HL-60 (cell line): Measurements from ENCODE around the gene GLRA3.

Experiments
- DNase-seq, 2 experiments: peaks; one replicate each; pipeline ENCODE4 v3.0.0-alpha.2; 2010 to 2020; ENCODE audit warnings: low read depth in 1 of 2, low spot score in 1 of 2
- H3K27ac ChIP-seq: fragments of 250-450 bp; sonication (Bioruptor Pico); replicated peaks from 2 replicates; pipeline ENCODE4 v1.5.1; 2020; ENCODE audit warnings: mild to moderate bottlenecking, moderate library complexity
- H3K27me3 ChIP-seq: fragments of 250-450 bp; sonication (Bioruptor Pico); 2 replicates; pipeline ENCODE4 v1.5.1; 2021; ENCODE audit warnings: mild to moderate bottlenecking, moderate library complexity; ENCODE audit not compliant: insufficient read depth, poor library complexity, severe bottlenecking
- H3K4me3 ChIP-seq: replicated peaks from 2 replicates; pipeline ENCODE4 v1.5.1; 2011; ENCODE audit warnings: mild to moderate bottlenecking, control low read depth, low read length; ENCODE audit not compliant: insufficient read depth
- GABPA ChIP-seq: IDR thresholded peaks from 2 replicates; pipeline ENCODE4 v1.6.1; 2012; ENCODE audit warnings: low read depth
- POLR2AphosphoS5 ChIP-seq: IDR thresholded peaks from 2 replicates; pipeline ENCODE4 v1.6.1; 2012; ENCODE audit warnings: low read depth
- SPI1 ChIP-seq: IDR thresholded peaks from 2 replicates; pipeline ENCODE4 v1.6.1; 2012; ENCODE audit warnings: low read depth, mild to moderate bottlenecking, borderline replicate concordance
- TF ChIP-seq, protein P1 (sequence below): IDR thresholded peaks from one replicate; pipeline ENCODE4 v1.5.1; 2011; ENCODE audit warnings: low read length, control low read depth, inconsistent platforms; ENCODE audit not compliant: insufficient read depth
- TF ChIP-seq, protein P2 (sequence below): IDR thresholded peaks from 2 replicates; pipeline ENCODE4 v1.6.1; 2012; ENCODE audit warnings: low read depth; ENCODE audit not compliant: insufficient replicate concordance

The GLRA3 gene

DNA sequence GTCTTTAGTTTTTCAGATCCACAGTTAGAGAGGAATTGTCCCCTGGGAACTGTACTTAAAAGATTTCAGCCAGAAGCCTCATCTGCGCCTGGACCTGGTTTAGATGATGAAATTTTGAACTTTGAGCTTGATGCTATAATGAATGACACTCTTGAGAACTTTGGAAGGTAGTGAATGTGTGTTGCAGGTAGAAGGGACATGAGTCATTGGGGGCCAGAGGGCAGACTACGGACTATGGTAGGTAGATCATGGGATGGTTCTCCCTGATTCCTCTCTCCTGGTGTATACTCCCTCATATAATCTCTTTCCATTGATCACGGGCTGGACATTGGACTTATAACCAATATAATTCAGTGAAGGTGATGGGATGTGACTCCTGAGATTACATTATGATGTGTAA lies 38.9 kb upstream of the GLRA3 start:
- TF ChIP-seq SPI1 (no peak), POLR2AphosphoS5 (no peak), GABPA (no peak)
- TF ChIP-seq, protein P1, sequence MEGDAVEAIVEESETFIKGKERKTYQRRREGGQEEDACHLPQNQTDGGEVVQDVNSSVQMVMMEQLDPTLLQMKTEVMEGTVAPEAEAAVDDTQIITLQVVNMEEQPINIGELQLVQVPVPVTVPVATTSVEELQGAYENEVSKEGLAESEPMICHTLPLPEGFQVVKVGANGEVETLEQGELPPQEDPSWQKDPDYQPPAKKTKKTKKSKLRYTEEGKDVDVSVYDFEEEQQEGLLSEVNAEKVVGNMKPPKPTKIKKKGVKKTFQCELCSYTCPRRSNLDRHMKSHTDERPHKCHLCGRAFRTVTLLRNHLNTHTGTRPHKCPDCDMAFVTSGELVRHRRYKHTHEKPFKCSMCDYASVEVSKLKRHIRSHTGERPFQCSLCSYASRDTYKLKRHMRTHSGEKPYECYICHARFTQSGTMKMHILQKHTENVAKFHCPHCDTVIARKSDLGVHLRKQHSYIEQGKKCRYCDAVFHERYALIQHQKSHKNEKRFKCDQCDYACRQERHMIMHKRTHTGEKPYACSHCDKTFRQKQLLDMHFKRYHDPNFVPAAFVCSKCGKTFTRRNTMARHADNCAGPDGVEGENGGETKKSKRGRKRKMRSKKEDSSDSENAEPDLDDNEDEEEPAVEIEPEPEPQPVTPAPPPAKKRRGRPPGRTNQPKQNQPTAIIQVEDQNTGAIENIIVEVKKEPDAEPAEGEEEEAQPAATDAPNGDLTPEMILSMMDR, result no peak
- TF ChIP-seq, protein P2, sequence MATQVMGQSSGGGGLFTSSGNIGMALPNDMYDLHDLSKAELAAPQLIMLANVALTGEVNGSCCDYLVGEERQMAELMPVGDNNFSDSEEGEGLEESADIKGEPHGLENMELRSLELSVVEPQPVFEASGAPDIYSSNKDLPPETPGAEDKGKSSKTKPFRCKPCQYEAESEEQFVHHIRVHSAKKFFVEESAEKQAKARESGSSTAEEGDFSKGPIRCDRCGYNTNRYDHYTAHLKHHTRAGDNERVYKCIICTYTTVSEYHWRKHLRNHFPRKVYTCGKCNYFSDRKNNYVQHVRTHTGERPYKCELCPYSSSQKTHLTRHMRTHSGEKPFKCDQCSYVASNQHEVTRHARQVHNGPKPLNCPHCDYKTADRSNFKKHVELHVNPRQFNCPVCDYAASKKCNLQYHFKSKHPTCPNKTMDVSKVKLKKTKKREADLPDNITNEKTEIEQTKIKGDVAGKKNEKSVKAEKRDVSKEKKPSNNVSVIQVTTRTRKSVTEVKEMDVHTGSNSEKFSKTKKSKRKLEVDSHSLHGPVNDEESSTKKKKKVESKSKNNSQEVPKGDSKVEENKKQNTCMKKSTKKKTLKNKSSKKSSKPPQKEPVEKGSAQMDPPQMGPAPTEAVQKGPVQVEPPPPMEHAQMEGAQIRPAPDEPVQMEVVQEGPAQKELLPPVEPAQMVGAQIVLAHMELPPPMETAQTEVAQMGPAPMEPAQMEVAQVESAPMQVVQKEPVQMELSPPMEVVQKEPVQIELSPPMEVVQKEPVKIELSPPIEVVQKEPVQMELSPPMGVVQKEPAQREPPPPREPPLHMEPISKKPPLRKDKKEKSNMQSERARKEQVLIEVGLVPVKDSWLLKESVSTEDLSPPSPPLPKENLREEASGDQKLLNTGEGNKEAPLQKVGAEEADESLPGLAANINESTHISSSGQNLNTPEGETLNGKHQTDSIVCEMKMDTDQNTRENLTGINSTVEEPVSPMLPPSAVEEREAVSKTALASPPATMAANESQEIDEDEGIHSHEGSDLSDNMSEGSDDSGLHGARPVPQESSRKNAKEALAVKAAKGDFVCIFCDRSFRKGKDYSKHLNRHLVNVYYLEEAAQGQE, result no peak
- Histone ChIP-seq H3K27me3 (no peaks in the 10 kb centered on the region), H3K4me3 (no peak overlapping the region), H3K27ac (no peak overlapping the region)
- DNase-seq, result no peak

DNA sequence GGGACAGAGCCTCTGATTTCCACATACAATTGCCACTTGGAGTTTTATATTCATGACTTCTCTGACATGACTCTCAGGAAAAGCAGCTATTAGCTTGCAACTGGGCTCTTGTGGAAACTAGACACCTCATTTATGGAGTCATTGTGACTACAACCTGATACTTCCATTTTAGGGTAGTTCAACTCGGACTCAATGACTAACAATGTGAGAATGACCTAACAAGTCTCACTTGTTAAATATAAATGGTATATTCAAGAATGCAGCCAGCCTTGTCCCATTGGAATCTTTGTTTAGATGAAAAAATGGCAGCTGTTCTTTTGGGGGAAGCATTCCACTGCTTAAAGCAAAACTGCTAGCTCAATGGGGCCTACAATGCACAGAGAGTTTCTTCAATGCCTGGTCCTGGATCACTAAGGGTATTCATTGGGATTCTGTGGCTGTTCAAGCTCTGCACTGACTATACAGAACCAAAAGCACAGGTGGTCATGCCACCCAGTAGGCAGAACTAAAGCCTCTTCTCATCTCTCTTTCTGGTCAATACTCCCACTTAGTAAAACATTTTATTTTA lies 36.5 kb upstream of the GLRA3 start:
- H3K4me3 ChIP-seq, result no peak overlapping the region
- H3K27ac ChIP-seq, result no peak overlapping the region
- no peak for DNase-seq
- H3K27me3 ChIP-seq, result no peaks in the 10 kb centered on the region
- no peak for TF ChIP-seq SPI1
- TF ChIP-seq, protein P1, result no peak
- TF ChIP-seq, protein P2, result no peak
- TF ChIP-seq POLR2AphosphoS5, result no peak
- TF ChIP-seq GABPA, result no peak

DNA sequence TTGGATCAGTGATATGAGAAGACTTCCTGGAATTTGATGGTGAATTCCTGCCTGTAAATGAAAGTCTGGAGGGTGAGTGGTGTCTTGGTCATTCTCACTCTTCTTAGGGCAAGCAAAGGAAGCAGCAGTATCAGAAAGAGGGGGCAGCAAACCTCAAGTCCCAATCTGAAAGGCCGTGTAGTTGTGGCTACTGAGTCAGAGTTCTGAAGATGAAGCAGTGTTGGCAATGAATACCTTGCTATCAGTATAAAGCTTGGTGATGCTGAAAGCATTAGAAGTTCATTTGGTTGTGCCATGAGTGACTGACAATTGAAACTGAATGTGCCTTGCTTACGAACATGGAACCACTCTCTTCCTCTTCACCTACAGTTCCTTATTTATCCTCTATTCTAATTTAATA lies 35.0 kb upstream of the GLRA3 start:
- Histone ChIP-seq H3K27ac (no peak overlapping the region), H3K27me3 (no peaks in the 10 kb centered on the region), H3K4me3 (no peak overlapping the region)
- no peak for DNase-seq
- TF ChIP-seq SPI1, result no peak
- TF ChIP-seq GABPA, result no peak
- TF ChIP-seq, protein P1, result no peak

DNA sequence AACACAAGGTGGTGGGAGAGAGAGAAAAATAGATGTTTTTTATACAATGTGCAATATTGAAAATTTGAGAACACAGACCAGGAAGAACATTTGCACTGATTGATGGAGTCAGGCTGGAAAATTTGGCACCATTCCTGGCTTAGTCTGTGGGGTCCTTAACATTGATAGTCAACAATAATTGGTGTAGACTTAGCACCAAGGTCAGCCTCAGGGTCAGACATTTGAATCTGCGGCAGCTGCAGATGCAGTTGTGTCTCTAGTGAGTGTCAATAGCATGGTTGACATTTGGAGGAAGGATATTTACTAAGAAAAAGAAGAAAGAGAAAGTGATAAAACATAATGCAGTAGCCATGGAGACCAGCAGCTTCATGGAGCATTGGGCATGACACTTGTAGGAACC lies 31.5 kb upstream of the GLRA3 start:
- no peaks in the 10 kb centered on the region for H3K27me3 ChIP-seq
- DNase-seq, result no peak
- H3K4me3 ChIP-seq, result no peak overlapping the region
- H3K27ac ChIP-seq, result no peak overlapping the region
- TF ChIP-seq GABPA, result no peak
- TF ChIP-seq, protein P1, result no peak
- TF ChIP-seq POLR2AphosphoS5, result no peak
- TF ChIP-seq, protein P2, result no peak
- TF ChIP-seq SPI1, result no peak
